Activated CD4-positive, alpha-beta T cell treated with anti-CD3 and anti-CD28 coated beads, Interleukin-2, amount 50 U/mL, for 16 hours (primary cell): Measurements from ENCODE around the gene SLA2.
"Not testable (repeated sequence)": the region's sequence is repeated elsewhere in the genome, so short reads cannot be mapped to it uniquely, and the experiment has no call there.

Source experiments
- DNase-seq: peaks from one replicate; pipeline ENCODE4 v3.0.0-alpha.2; 2020

The SLA2 gene

GRCh38 chr20:36645998-36646397 lies at the start of gene SLA2:
TSS of gene SLA2 (minus strand) at chr20:36646196. CDS start at chr20:36641335, 4,861 bp downstream.
- peak; percentile 80 for DNase-seq

DNA sequence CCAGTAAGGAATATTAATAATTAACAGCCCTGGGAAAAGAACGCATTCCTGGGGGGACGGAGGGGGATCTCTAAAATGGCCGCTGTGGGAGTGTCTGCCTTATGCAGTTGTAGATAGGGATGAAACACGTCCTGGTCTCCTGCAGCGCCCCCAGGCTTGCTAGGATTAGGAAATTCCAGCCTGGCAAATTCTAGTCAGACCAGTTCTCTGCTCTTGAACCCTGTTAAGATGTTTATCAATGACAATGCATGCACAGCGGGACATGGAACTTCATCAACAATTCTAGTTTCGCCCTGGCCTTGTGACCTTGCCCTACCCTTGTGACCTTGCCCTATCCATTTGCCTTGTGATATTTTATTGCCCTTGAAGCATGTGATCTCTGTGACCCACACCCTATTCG lies 49.5 kb upstream of the SLA2 start:
- not testable (repeated sequence) for DNase-seq

- no peak for DNase-seq
These were observed 42.6 kb upstream of the SLA2 start for GRCh38 chr20:36688630-36689029.

- no peak for DNase-seq
These were observed 41.9 kb upstream of the SLA2 start for GRCh38 chr20:36687850-36688249.

- DNase-seq: no peak
These were observed 40.9 kb upstream of the SLA2 start for GRCh38 chr20:36686944-36687343.

DNA sequence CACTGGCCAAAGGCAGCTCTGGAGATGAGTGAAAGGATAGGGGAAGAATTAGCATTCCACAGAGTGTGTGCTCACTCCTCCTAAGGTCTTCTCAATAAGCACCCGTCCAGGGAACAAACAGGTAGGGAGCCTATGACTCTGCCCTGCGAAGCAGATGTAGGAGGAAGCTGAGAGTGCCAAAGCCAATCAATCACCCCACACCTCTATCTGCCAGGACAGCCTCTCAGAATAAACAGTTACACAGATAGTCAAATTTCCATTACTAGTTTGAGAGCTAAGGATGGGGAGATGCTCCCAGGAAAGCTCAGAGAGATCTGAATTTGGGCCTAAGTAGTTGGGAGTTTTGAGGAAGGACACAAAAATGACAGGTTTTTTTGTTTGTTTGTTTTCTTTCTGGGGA lies 40.5 kb upstream of the SLA2 start:
- no peak for DNase-seq

GRCh38 chr20:36684747-36685146 lies 38.8 kb upstream of the SLA2 start:
- no peak for DNase-seq

- no peak for DNase-seq
These were observed 36.3 kb upstream of the SLA2 start for GRCh38 chr20:36682311-36682710.

DNA sequence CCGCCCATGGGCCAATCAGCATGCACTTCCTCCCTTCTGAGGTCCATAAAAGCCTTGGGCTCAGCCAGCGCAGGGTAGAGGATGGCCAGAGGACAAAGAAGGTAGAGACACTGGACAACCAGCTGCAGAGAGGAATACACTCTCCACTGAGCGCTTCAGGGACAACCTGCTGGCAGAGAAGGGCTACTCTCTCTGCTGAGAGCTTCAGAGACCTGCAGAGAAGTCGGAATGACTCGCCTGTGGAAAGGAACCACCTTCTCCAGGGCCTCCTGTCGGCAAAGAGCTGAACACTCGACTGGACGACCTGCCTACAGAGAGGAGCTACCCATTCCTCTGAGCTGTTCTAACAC lies 31.4 kb upstream of the SLA2 start:
- DNase-seq: no peak

- DNase-seq: no peak
These were observed 30.9 kb upstream of the SLA2 start for GRCh38 chr20:36676701-36677421.

- DNase-seq: not testable (repeated sequence)
These were observed 29.5 kb upstream of the SLA2 start for GRCh38 chr20:36675545-36675944.

DNA sequence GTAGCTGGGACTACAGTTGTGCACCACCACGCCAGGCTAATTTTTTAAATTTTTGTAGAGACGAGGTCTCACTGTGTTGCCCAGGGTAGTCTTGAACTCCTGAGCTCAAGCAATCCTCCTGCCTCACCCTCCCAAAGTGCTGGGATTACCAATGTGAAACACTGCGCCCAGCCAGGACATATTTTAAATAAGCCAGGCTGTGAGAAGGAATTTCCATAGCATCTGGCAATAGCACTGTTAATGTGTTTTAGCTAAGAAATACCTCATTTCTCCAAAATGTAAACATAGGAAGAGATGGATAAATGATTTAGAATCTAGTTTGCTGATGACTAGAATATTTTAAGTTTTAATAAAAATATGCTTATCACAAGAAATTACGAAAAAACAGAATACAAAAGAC lies 27.0 kb upstream of the SLA2 start:
- no peak for DNase-seq

GRCh38 chr20:36670665-36671357 lies 24.8 kb upstream of the SLA2 start:
- no peak for DNase-seq

DNA sequence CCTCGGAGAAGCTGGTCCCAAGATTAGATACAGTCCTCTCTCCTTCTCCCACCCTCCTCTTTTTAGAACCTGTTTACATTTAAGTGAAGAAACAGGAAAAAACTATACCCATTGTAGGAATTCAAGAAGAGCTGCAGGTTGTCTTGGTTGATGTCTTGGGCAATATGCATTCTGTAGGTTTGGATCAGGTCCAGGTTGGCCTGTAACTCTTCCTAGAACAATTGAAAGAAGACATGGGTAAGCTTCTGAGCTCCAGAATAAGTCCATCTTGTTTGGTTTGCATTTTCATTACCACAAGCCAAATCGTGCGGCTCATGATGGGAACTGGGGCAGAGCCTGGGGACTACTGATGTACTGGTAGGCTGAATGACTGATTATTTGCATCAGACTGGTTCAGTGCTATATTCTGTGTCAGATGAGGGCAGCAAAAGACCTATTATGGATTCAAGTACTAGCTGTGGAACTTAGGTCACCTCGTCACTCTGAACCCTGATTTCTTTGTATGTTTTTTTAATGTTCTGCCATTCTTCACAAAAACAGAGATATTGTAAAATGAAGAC lies 20.3 kb upstream of the SLA2 start:
- DNase-seq: no peak

DNA sequence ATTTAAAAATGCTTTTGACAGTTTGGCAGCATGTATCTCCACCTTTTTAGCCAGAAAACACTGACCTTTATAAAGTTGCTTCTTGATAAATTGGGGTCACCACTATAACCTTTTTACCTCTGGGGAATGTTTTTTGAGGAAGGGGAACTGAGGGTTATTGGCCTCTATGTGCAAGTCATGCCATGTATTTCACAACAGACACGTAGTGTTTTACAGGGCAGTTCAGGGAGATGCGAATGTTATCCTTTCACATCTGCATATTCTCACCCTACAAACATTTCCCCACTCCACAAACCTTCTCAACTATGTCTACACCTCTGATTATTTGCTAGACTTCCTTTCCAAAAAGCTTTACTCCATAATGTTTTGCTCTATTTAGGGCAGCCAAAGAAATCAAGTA lies 17.0 kb upstream of the SLA2 start:
- no peak for DNase-seq

GRCh38 chr20:36658300-36658699 lies 12.3 kb upstream of the SLA2 start:
- peak; percentile 51 for DNase-seq

- no peak for DNase-seq
These were observed 10.7 kb upstream of the SLA2 start for GRCh38 chr20:36656733-36657132.

DNA sequence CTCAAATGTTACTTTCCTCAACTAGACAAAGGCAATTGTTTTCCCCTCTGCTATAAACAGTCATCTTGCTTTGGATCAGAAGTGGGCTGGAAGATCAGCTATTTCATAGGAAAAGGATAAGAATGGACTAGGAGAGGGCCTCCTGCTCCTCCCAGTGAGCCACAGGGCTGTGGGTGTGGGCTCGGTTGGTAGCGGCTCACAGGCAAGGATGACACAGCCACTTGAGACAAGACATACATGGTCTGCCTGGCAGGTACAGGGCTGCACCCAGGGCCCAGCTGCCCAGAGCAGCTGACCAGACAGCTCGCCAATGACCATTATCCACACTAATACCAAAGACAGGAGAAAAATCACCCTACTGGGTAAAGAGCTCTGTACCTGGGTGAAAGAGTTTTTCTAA lies 9.0 kb upstream of the SLA2 start:
- DNase-seq: no peak

DNA sequence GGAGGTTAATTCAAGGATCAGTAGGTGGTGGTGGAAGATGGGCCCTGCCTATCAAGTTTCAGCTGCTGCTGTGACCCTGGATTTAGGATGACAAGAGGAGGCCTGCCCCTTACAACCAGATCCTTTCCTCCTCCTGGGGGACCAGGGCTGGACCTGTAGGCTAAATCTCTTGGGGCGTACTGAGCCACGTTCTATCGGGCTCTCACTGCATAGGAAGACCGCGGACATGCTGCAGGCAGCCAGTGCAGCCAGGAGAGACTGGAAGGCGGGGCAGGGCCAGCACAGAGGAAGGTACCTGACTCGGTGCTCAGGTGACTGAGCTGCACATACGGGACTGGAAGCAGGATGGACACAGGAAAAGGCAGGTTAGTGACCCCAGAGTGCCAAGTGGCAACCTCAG lies 8.5 kb upstream of the SLA2 start:
- DNase-seq: no peak

DNA sequence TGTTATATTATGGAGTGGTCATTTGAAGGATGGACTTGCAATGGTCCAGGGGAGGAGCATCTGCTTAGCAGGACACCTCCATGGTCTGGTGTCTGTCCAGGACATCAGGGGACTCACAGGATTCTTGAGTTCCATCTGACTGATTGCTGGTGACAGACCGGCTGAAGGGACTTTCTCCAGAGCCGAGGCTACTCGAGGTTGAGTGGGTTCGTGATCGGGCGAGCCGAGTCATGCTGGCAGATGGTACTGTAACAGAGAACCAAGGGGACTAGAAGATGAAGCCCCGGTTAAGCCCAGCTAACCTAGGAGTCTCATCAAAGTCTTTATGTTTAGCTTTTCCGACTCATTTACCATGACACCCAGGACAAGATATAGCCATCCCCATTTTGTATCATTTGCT lies 7.5 kb upstream of the SLA2 start:
- DNase-seq: no peak

DNA sequence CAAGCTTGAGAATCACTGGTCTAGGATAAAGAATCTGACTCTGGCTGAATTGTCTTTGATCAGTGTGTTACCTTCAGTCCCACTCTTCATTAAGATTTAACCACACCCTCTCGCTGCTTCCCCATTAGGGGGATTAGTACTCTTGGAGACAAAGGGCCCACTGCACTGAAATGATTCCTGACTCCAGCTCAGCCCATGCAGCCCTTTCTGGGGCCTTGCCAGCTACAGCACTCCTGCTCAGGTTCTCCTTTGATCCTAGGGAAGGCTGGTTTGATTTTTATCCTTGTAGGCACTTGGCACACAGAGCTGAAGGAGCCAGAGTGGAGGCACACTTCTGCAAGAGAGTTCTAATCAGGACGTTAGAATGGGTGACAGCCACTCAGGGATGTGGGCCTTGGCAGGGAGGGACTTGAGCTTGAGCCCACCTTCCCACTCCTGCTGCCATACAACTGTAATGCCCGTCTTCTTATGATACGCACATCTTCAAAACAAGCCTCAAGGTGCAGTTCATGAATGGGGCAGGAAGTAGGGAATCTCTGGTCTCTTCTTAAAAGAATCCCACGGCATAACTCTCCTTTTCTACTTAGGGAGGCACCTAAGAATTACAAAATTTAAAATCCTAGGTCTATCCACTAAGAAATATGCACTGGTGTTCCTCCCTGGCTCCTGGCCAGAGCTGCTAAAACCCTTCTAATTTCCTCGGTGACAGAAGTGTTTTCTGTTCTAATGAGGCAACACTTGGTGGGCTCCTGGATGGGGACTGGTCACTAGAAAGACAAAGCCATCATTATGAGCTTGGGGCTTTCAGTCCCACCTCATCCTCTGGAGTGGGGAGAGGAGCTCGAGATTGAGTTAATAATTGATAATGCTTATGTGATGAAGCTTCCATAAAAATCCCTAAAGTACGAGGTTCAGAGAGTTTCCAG lies 1.5 kb upstream of the SLA2 start:
- DNase-seq: no peak

GRCh38 chr20:36646678-36647077 lies 682 bp upstream of the SLA2 start:
- DNase-seq: no peak

- no peak for DNase-seq
These were observed 643 bp downstream of the SLA2 start for GRCh38 chr20:36645353-36645752.
